ENCODE measurements around the gene PTPRD.

- TF ChIP-seq CTCF (IDR thresholded peaks at IDR 0.05; ENCODE audit: low read depth, low read length, poor library complexity, severe bottlenecking): no peak
- no peak for TF ChIP-seq EZH2phosphoT487 (IDR thresholded peaks at IDR 0.05; ENCODE audit: borderline replicate concordance, low read length)
Observed at GRCh38 chr9:10228082-10228481, 384.7 kb downstream of the PTPRD start.

Measured in DOHH2 (cell line).